Activated naive CD8-positive, alpha-beta T cell treated with anti-CD3 and anti-CD28 coated beads, Interleukin-2, amount 50 U/mL, for 16 hours (primary cell): ENCODE results near the gene UBAC2.

Experiments used
- DNase-seq: peaks from one replicate; pipeline ENCODE4 v3.0.0-alpha.2; 2020; ENCODE audit warnings: low read depth, low spot score

Gene UBAC2

GRCh38 chr13:99200432-99201167, at the start of gene UBAC2:
UBAC2 (plus strand) TSS chr13:99200854; CDS start chr13:99200909, 55 bp downstream.
- DNase-seq, result peak; percentile 89

DNA sequence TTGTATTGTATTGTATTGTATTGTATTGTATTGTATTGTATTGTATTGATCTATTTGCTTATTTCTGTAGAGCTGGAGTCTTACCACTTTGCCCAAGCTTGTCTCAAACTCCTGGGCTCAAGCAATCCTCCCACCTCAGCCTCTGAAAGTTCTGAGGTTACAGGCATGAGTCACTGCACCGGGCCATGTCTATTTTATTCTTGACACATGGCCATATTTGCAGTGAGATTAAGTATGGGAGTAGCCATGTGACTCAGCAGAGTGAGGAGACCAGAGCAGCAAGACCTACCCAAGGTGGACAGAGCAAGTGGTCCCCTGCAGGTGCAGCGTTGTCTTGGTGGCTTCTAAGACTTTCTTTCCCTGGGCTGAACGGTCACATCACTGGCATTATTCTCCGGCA, 49.1 kb upstream of the UBAC2 start:
- no peak for DNase-seq

- DNase-seq, result no peak
These were observed 47.4 kb upstream of the UBAC2 start for GRCh38 chr13:99153219-99153618.

- DNase-seq, result no peak
These were observed 46.6 kb upstream of the UBAC2 start for GRCh38 chr13:99154064-99154463.

DNA sequence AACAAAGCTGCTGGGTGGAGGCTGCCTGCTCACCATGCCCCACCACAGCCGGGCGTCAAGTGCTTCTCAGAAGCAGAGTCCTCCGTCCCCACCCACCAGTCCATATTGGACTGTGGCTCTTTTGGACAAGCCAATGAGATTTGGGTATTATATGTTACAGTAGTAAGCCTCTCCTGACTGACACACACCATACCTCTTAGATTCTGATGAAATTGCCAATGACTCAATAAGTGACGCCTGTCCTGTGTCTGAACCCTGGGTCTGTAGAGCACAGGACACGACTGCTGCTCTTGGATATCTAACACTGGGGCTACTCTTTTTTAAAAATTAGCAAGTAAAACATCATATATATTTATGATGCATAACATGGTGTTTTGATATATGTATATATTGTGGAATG, 44.8 kb upstream of the UBAC2 start:
- no peak for DNase-seq

DNA sequence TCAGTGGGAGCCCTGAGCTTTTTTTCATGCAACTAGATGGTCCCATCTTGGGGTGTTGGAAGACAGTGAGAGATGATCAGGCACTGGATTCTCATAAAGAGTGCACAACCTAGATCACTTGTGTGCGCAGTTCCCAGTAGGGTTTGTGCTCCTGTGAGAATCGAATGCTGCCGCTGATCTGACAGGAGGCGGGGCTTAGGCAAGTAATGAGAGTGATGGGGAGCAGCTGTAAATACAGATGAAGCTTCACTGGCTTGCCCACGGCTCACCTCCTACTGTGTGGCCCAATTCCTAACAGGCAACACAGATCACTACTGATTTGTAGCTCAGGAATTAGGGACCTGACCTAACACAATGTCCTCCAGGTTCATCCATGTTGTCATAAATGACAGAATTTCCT, 43.6 kb upstream of the UBAC2 start:
- DNase-seq, result no peak

DNA sequence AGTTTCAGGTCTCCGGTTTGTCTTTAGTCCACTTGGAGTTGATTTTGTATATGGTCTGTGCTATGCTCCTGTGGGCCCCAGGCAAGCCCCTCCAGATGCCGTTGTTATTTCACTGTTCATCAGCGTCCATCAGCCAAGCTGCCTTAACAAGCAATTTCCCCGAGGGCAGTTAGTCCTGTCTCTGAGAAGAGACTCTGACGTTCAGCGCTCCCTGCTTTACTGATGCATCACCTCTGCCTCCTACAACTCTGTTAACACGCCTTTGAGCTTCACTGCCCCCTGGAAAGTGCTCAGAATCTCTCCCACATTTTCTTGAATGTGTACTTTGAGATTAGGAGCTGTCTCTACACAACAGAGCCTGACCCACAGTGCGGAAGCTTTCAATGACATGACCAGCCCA, 41.8 kb upstream of the UBAC2 start:
- no peak for DNase-seq

DNA sequence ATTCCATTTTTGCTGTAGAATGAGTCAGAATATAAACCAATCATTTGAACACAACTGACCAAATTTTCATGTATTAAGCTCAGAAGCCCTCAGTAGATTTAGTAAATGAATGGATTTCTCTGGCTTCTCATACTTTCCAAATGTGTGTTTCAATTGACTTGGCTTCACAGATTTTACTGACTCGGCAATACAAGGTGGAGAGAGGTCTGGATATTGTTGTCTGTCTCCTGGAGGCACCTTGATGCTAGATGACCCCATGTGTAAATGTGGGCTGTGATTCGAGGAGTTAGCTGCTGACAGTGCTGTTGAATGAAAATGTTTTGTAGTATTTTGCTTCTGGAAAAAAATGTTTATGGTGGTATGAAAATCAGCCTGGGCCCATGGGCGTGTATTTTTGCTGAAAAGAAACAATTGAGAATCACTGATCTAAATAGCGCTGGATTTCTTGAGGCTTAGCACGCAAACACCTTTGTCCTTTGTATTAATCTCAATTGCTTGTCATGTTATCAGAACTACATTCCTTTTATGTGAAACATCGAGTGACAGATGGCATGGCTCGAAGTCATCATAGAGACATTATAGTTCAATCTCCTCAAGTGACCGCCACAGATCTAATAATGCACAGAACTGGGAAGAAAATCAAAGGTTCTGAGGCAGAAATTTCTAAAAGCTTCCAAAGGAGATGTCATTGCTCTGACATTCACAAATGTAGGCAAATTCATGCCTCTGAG, 41.2 kb upstream of the UBAC2 start:
- no peak for DNase-seq

DNA sequence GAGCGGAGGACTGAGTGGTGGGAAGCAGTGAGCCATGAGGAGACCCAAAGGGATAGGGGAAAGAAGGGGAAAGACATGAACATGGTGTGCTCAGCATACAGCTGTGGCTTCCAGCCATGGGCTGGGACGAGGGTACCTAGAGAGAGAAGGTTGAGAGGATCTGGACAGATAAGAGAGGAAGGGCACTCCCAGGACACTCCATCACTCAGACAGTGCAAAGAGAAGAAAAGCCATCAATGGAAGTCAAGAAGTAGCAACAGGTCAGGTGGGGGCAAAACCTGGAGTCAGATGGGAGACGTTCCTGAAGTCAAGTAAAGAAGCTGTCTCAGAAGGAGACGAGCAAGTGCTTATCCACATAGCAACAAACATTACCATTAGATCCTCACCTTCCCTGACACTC, 40.2 kb upstream of the UBAC2 start:
- DNase-seq, result no peak

DNA sequence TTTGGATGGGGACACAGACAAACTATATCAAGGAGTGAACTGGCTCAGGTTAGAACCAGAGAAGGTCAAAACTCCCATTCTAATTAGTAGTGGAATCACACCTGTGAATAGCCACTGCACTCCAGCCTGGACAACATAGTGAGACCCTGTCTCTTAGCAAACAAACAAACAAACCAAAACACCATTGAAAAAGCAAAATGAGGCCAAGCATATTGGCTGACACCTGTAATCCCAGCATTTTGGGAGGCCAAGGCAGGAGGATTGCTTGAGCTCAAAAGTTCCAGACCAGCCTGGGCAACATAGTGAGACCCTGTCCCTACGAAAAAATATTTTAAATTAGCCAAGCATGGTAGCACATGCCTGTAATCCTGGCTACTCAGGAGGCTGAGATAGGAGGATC, 39.1 kb upstream of the UBAC2 start:
- DNase-seq, result no peak

DNA sequence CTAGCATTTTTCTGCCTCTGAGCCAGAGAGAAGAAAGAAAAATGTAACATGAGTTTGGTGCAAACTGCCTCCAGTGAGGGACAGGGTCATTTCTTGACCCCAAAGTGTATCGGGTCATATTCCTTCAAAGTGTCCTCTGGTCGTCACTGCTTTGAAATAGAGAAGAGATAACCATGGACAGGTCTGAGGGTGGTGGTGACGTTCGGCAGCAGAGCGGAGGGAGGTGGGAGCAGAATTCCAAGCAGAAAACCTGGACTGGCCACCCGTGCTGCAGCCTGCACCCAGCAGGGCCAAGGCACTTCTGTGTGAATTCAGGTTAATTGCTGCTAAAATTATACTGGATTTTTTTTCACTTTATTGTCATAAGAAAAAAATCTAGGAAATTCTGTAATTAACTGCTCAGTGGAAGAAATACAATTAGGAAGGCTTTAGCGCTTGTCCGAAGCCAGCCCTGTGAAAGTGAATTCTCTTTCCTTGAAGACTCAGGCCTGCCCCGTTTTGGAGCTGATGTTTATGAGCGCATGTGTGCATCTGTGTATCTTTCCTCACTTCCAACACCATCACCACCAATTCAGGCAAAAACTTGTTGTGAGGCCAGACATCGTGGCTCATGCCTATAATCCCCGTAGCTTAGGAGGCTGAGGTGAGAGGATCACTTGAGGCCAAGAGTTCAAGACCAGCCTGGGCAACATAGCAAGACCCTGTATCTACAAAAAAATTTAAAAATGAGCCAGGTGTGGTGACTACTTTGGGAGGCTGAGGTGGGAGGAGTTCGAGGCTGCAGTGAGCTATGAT, 37.9 kb upstream of the UBAC2 start:
- DNase-seq, result no peak

DNA sequence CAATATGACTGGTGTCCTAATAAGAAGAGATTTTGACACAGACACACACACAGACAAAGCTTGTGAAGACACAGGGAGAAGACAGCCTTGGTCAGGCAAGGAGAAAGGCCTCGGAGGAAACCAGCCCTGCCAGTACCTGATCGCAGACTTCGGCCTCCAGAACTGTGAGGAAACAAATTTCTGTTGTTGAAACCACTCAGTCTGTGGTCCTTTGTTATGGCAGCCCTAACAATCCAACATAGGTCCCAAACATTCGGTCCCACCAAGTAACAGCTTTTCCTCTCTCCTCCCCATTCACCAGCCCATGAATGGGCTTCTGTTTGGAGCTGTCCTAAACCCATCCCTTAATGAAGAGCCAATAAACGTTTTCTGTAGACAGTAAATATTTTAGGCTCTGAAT, 36.4 kb upstream of the UBAC2 start:
- DNase-seq, result no peak

- no peak for DNase-seq
These were observed 34.7 kb upstream of the UBAC2 start for GRCh38 chr13:99165753-99166587.

DNA sequence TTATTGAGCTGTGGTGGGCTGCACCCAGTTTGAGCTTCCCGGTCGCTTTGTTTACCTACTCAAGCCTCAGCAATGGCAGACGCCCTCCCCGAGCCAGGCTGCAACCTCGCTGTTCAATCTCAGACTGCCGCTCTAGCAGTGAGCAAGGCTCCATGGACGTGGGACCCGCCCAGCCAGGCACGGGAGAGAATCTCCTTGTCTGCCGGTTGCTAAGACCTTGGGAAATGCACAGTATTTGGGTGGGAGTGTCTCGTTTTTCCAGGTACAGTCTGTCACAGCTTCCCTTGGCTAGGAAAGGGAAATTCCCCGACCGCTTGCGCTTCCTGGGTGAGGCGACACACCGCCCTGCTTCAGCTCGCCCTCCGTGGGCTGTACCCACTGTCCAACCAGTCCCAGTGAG, 27.7 kb upstream of the UBAC2 start:
- DNase-seq, result no peak

DNA sequence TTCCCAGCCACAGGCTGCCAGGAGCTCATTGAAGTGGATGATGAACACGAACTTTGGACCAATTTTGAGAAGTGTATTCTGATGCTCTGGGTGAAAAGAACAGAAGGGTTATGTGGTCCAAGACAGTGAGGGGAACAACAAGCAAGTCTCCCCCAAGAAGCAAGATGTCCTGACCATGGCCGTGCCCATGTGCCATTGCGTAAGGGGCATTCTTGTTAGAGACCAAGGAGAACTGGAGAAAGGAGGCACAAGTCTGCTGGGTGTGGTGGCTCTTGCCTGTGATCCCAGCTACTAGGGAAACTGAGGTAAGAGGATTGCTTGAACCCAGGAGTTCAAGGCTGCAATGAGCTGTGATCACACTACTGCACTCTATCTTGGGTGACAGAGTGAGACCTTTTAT, 27.0 kb upstream of the UBAC2 start:
- DNase-seq, result no peak

DNA sequence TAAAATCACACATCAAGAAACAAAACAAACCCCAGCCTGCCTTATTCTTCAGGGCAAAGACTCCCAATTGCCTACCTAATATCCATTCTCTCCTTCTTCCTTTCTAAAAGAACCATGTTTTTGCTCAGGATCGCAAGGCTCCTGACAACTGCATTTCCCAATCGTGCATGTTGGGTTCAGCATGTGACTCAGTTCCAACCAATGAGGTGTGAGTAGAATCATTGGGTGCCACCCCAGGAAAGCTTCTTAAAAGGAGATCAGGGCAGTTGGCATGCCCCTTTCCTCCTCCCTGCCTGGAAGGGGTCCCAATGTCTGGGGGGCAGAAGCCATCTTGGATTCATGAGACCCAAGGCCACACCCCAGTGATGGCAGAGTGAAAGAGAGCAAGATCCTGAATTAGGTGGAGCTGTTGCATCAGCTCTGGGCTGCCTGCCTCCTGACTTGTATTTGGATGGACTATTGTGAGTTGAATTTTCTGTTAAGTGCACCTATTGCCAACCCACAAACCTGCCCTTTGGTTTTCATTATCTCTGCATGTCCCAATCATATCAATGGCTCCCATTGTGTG, 26.0 kb upstream of the UBAC2 start:
- DNase-seq, result no peak

- peak; percentile 56 for DNase-seq
These were observed 24.1 kb upstream of the UBAC2 start for GRCh38 chr13:99176309-99177276.

DNA sequence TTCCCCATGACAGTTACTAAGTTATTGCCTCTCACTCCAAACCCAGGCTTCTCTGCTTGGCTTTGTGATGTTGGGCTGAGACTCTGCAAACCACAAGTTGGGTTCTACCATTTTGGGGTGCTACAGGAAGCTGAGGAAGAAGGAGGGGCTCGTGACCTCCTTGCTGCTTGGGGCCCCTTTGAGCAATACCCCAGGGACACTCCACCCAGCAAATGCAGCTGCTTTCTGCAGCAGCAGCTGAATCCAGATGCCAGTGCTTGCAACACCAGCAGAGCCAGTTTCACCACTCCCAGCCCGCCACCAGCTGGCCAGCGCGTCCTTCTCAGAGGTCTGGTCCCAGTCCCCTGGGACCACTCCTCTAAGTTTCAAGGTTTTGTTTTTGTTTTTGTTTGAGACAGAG, 22.0 kb upstream of the UBAC2 start:
- DNase-seq, result no peak

DNA sequence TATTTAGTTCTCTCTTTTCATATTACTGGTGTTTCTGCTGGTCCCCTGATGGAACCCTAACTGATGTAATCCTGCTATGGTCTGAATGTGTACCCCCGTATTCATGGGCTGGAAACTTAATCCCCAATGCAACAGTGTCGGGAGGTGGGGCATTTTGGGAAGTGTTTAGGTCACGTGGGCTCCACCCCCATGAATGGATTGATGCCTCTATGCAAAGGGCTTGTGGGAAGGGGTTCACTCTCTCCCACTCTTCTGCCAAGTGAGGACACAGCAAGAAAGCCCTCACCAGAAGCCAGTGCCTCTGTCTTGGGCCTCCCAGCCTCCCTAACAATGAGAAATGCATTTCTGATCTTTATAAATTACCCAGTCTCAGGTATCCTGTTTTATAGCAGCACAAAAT, 21.2 kb upstream of the UBAC2 start:
- DNase-seq, result no peak

GRCh38 chr13:99182439-99182838, 18.2 kb upstream of the UBAC2 start:
- no peak for DNase-seq
